GM23338 (cell line): Measurements from ENCODE around the gene WDR75. TPM values are rescaled to one million over a fixed set of nuclear protein-coding genes. Genes with fewer than 3 reads are reported as not detected.
A peak's percentile ranks its signal among the peaks of the same experiment; 100 is the strongest.

Experiments used
- ATAC-seq: fragments of 200-7000 bp; cut with Tn5 transposase; 3 replicates; pipeline ENCODE4 v1.9.1; 2020
- DNase-seq: peaks from one replicate; pipeline ENCODE4 v3.0.0-alpha.2; 2015; ENCODE audit warnings: low spot score
- H2AFZ ChIP-seq: fragments of 200-600 bp; sonication (generic); 2 replicates; pipeline ENCODE4 v1.8.0; 2016; ENCODE audit warnings: antibody characterized with exemption, mild to moderate bottlenecking, moderate library complexity
- H3F3A ChIP-seq: fragments of 200-600 bp; sonication (generic); replicated peaks from 2 replicates; pipeline ENCODE4 v1.8.0; 2017; ENCODE audit warnings: antibody characterized with exemption, mixed run types, low read depth
- H3K27ac ChIP-seq: fragments of 200-600 bp; sonication (generic); 2 replicates; pipeline ENCODE4 v1.6.1; 2016; ENCODE audit warnings: low read depth
- H3K27me3 ChIP-seq: fragments of 200-600 bp; sonication (generic); 2 replicates; pipeline ENCODE4 v1.8.0; 2016; ENCODE audit warnings: mild to moderate bottlenecking, mixed run types, moderate library complexity; ENCODE audit not compliant: insufficient read depth
- H3K36me3 ChIP-seq: fragments of 200-600 bp; sonication (generic); 2 replicates; pipeline ENCODE4 v1.8.0; 2016; ENCODE audit warnings: mild to moderate bottlenecking; ENCODE audit not compliant: insufficient read depth
- H3K4me1 ChIP-seq: fragments of 200-600 bp; sonication (generic); 2 replicates; pipeline ENCODE4 v1.8.0; 2016; ENCODE audit warnings: mild to moderate bottlenecking, moderate library complexity; ENCODE audit not compliant: insufficient read depth
- H3K4me2 ChIP-seq: fragments of 200-600 bp; sonication (generic); 2 replicates; pipeline ENCODE4 v1.7.1; 2017; ENCODE audit warnings: mixed run types
- H3K4me3 ChIP-seq: fragments of 200-600 bp; sonication (generic); 2 replicates; pipeline ENCODE4 v1.6.1; 2016; ENCODE audit warnings: mixed run types
- H3K79me2 ChIP-seq: fragments of 200-600 bp; sonication (generic); replicated peaks from 2 replicates; pipeline ENCODE4 v1.8.0; 2017; ENCODE audit warnings: mild to moderate bottlenecking; ENCODE audit not compliant: insufficient read depth
- H3K9me2 ChIP-seq: fragments of 200-600 bp; sonication (generic); 2 replicates; pipeline ENCODE4 v1.8.0; 2017; ENCODE audit not compliant: insufficient read depth
- H4K20me1 ChIP-seq: fragments of 200-600 bp; sonication (generic); replicated peaks from 2 replicates; pipeline ENCODE4 v1.8.0; 2017; ENCODE audit warnings: mild to moderate bottlenecking; ENCODE audit not compliant: insufficient read depth
- H3K27ac Mint-ChIP-seq: 2 replicates; pipeline ENCODE4 v1.8.0; 2020; ENCODE audit warnings: inconsistent platforms, mild to moderate bottlenecking, moderate library complexity, mixed read lengths
- H3K27me3 Mint-ChIP-seq: 3 replicates; pipeline ENCODE4 v1.8.0; 2022; ENCODE audit warnings: low read depth, mild to moderate bottlenecking, moderate library complexity, mixed read lengths, inconsistent platforms; ENCODE audit not compliant: insufficient read depth, poor library complexity
- H3K36me3 Mint-ChIP-seq: 3 replicates; pipeline ENCODE4 v1.8.0; 2021; ENCODE audit warnings: low read depth, mild to moderate bottlenecking, inconsistent platforms, moderate library complexity, mixed read lengths
- H3K4me1 Mint-ChIP-seq: 3 replicates; pipeline ENCODE4 v1.8.0; 2020; ENCODE audit warnings: mild to moderate bottlenecking, inconsistent platforms, mixed read lengths
- H3K4me3 Mint-ChIP-seq: 3 replicates; pipeline ENCODE4 v1.8.0; 2021; ENCODE audit warnings: moderate library complexity, mild to moderate bottlenecking, inconsistent platforms, mixed read lengths
- H3K9me3 Mint-ChIP-seq: 3 replicates; pipeline ENCODE4 v1.8.0; 2020; ENCODE audit warnings: moderate library complexity, mild to moderate bottlenecking, inconsistent platforms, mixed read lengths
- CREB1 ChIP-seq: fragments of 250-450 bp; sonication (Bioruptor Pico); IDR thresholded peaks from 2 replicates; pipeline ENCODE4 v1.5.0; 2020; ENCODE audit warnings: low read depth, mild to moderate bottlenecking, moderate library complexity
- CTCF ChIP-seq, 2 experiments: fragments of 200-600 bp in 1 of 2; sonication (generic) in 1 of 2; conservative IDR thresholded peaks; 2 replicates each; pipeline versions ENCODE4 v1.5.1 to v1.6.1; 2016 to 2017; ENCODE audit warnings: antibody characterized with exemption in 2 of 2, low read depth in 2 of 2, mild to moderate bottlenecking in 2 of 2, moderate library complexity in 1 of 2
- ETS1 ChIP-seq: IDR thresholded peaks from 2 replicates; pipeline ENCODE4 v1.6.1; 2016; ENCODE audit warnings: antibody characterized with exemption
- EZH2 ChIP-seq: fragments of 200-600 bp; sonication (generic); IDR thresholded peaks from one replicate; pipeline ENCODE4 v1.8.0; 2017; ENCODE audit warnings: antibody characterized with exemption, mild to moderate bottlenecking, low read depth; ENCODE audit not compliant: unreplicated experiment
- EZH2phosphoT487 ChIP-seq: fragments of 200-600 bp; sonication (generic); IDR thresholded peaks from one replicate; pipeline ENCODE4 v1.8.1; 2018; ENCODE audit warnings: antibody characterized with exemption; ENCODE audit not compliant: unreplicated experiment
- JUNB ChIP-seq: IDR thresholded peaks from one replicate; pipeline ENCODE4 v1.6.1; 2016; ENCODE audit warnings: antibody characterized with exemption; ENCODE audit not compliant: unreplicated experiment
- NANOG ChIP-seq: IDR thresholded peaks from 2 replicates; pipeline ENCODE4 v1.6.1; 2016; ENCODE audit warnings: antibody characterized with exemption, borderline replicate concordance
- POLR2AphosphoS5 ChIP-seq: IDR thresholded peaks from 2 replicates; pipeline ENCODE4 v1.6.1; 2016; ENCODE audit warnings: antibody characterized with exemption, low read depth
- REST ChIP-seq: IDR thresholded peaks from one replicate; pipeline ENCODE4 v1.6.1; 2018; ENCODE audit warnings: antibody characterized with exemption; ENCODE audit not compliant: unreplicated experiment
- STAT1 ChIP-seq: IDR thresholded peaks from one replicate; pipeline ENCODE4 v1.6.1; 2016; ENCODE audit warnings: antibody characterized with exemption; ENCODE audit not compliant: unreplicated experiment
- ZNF114 ChIP-seq: fragments of 250-450 bp; sonication (Bioruptor Pico); IDR thresholded peaks from 2 replicates; pipeline ENCODE4 v1.5.0; 2020; ENCODE audit warnings: mild to moderate bottlenecking, moderate library complexity
- ZNF331 ChIP-seq: fragments of 250-450 bp; sonication (Bioruptor Pico); IDR thresholded peaks from 2 replicates; pipeline ENCODE4 v1.5.0; 2020; ENCODE audit warnings: low read depth, mild to moderate bottlenecking, moderate library complexity
- ZNF462 ChIP-seq: fragments of 250-450 bp; sonication (Bioruptor Pico); IDR thresholded peaks from 2 replicates; pipeline ENCODE4 v1.5.0; 2020; ENCODE audit warnings: mild to moderate bottlenecking, moderate library complexity
- long read RNA-seq: library from polyadenylated mRNA; unstranded; transcript quantifications from one replicate; pipeline ENCODE4 v2.0.0, GENCODE V29; 2020; ENCODE audit not compliant: unreplicated experiment
- polyA plus RNA-seq: library from polyadenylated mRNA; unstranded; fragments of >200 nt; fragmentation: Nextera tagmentation; extraction: Ambion mirVana; gene quantifications from 2 replicates; pipeline ENCODE4 v1.2.1, GENCODE V29; 2016
- total RNA-seq: library from RNA; depleted of rRNA; stranded (reverse); fragments of >200 nt; shearing (Covaris generic); gene quantifications from 2 replicates; pipeline ENCODE4 v1.2.3, GENCODE V29; 2014; rRNA removed

Gene WDR75
- total RNA-seq (77.4 and 80.9 TPM in 2 replicates), polyA plus RNA-seq (47.9 and 57.2 TPM in 2 replicates)
- long read RNA-seq, transcript WDR75-201 (21 exons, 2,701 nt): major isoform, 15 of 21 reads
- long read RNA-seq, partial matches to known transcripts: 5 of 21 reads
- long read RNA-seq, other reads (novel, unspliced or antisense): 1 of 21 reads

GRCh38 chr2:189440947-189441708 lies at the start of gene WDR75:
Gene WDR75 (plus strand): TSS chr2:189441474. CDS start chr2:189441493, 19 bp downstream.
- H3K4me1 Mint-ChIP-seq: peaks cover 2% of the 10 kb centered on the region; the same call in 1 of the 3 replicates
- TF ChIP-seq ZNF114 (CRISPR knock-in tag) (no peak), NANOG (no peak), JUNB (no peak), ZNF462 (CRISPR knock-in tag) (no peak), POLR2AphosphoS5 (peak; percentile 92), CREB1 (CRISPR knock-in tag) (peak; percentile 98), REST (no peak), EZH2phosphoT487 (no peak), STAT1 (no peak), EZH2 (no peak), CTCF (conservative IDR thresholded peaks at IDR 0.05; ENCODE audit: low read depth in 2 of 2) (no peak), ETS1 (peak; percentile 63), ZNF331 (no peak)
- peaks cover 1% of the 10 kb centered on the region; the same call in 2 of the 3 replicates for H3K36me3 Mint-ChIP-seq
- Histone ChIP-seq H3K4me3 (peak within 1 kb of the TSS; percentile 73), H3K27ac (peak within 1 kb of the TSS; percentile 81), H4K20me1 (peaks cover 29% of the 10 kb centered on the region), H3K27me3 (no peaks in the 10 kb centered on the region), H3K79me2 (peaks cover 48% of the 10 kb centered on the region), H3K4me2 (peak within 1 kb of the TSS; percentile 91), H3K4me1 (0 out of 2 replicates have a peak, but pooled peaks cover 3% of the 10 kb centered on the region), H3F3A (no peaks in the 10 kb centered on the region), H3K36me3 (no peaks in the 10 kb centered on the region), H2AFZ (peak within 1 kb of the TSS; percentile 84), H3K9me2 (no peaks in the 10 kb centered on the region)
- peak; percentile 98 for ATAC-seq
- H3K27ac Mint-ChIP-seq: peak within 1 kb of the TSS; percentile 99
- peaks cover 8% of the 10 kb centered on the region for H3K27me3 Mint-ChIP-seq
- no peaks in the 10 kb centered on the region for H3K9me3 Mint-ChIP-seq
- peak; percentile 95 for DNase-seq
- no peak within 1 kb of the TSS; the same call in 1 of the 3 replicates for H3K4me3 Mint-ChIP-seq
